NCI-H1694 treated with DMSO at 0.1 percent for 48 hours (cell line): ENCODE measurements around the gene DYRK1A.

ENCODE experiments used
- DNase-seq: peaks from one replicate; lab custom pipeline; 2025; lab: John Stamatoyannopoulos, UW

DYRK1A gene

DNA sequence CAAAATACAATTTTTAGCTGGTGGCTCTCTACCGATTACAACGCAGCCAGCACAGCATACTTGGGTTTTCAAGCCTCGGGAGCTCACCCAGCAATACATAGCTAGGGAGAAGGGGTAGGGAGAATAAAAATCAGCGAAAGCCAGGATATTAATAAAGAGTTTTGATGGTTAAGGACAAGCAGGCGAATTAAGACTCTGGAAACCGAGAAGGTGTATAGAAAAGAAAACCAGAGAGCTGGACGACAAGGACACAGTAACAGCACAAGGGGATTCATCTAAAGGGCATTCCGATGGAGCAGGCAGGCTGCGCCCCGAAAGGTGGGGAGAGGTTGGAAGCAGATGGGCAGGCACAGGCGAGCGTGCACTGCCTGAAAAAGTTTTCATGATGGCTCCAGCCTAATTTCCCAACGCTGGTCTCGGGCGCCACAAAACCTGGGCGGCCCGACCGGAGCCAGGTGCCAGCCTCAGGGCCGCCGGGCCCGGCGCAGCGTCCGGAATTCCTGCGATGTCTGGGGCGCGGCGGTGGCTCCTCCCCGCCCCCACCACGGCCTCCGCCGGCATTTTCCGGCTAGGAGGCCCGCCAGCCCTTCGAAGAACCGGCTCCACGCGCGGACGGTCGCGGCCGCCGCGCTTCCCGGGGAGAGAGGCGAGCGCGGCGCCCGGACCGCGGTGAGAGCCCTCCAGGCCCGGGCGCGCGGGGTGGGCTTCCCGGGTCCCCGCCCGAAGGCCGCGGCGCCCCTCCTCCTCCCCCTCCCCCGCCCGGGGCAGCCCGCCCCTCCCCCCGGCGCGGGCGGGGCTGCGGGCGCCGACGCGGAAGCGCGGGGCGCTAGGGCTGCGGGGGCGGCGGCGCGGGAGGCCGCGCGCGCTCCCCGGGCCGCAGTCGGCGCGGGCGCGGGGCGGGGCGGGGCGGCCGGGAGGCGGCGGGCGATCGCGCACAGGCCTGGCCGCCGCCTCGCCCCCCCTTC, 774 bp upstream of the DYRK1A start:
- DNase-seq: peak; percentile 57

DNA sequence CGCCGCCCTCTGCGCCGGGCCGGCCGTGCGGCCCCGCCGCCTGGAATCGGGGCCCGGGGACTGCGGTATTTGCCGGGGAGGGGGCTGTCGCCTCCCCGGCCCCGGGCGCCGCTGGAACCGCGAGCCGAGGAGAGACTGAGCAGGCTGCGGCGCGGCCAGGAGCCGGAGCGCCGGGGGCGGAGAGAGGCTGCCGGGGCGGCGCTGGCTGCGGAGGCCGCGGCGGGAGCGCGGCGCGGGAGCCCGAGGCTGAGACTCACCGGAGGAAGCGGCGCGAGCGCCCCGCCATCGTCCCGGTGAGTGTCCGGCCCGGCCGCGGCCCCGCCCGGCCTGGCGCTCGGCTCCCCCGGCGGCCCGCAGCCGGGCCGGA, 746 bp downstream of the DYRK1A start:
- DNase-seq: no peak

DNA sequence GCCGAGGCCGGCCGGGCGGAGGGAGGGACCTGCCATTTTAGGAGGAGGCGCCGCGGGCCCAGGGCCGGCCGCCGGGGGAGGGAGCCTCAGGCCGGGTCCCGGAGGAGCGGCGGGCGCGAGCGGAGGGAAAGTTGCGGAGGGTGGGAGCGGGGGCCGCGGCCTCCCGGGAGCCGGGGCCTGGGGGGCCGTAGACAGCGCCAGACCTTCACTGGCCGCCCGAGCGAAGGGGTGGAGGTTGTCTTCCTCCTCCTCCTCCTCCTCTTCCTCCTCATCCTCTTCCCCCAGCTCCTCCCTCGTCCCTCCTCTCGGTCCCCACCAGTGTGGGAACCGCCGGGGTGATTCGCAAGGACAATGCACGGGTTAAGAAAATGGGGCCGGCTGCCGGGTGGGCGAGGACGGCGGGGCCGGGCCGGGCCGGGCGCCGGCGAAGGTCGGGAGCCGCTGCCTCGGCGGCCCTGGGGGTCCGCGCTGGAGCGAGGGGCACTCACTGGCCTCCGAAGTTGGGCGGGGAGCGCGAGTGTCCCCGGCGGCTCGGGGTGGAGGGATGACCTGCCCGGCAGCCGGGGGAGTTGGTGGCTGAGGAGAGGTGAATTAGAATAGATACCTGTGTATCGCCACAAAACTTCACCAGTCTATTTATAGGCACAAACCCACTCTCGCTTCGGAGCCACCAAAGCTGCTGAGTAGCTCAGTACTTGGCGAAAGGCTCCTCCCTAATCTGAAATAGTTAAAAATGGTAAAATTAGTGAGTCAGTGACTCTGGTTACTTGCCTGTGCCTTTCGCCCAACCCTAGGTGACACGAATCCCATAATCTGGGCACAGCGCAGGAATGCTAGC, 1.3 kb downstream of the DYRK1A start:
- no peak for DNase-seq

DNA sequence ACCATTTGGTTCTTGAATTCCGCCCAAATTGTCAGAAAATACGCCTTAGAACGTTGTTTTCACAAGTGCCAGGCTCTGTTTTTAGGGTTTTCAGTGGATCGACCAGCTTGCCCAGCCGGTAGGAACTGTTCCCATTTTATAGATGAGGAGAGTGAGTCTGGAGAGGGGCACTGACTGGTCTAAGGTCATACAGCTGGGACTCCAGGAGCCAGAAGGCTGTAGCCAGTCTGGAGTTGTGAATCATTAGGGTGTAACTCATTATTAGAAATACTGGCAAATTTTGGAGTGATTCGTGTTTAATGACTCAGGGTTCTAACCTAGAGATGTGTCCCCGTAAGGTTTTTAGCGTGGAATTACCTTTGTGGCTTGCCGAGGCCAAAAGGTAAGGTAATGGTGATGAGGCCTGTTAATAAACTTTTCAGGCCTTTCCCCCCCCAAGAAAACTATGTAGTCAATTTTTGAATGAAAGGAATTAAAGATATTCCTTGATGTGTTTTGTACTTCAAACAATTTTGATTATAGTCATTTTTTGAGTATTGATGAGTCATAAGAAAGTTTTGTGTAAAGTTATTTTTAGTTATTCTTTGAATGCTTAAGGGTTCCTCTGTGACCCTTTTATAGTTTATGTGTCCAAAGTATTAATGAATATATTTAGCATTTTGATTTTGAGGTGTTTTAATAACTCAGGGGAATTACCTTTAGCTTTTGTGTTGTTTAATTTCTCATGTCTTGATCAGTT, 2.1 kb downstream of the DYRK1A start:
- no peak for DNase-seq

DNA sequence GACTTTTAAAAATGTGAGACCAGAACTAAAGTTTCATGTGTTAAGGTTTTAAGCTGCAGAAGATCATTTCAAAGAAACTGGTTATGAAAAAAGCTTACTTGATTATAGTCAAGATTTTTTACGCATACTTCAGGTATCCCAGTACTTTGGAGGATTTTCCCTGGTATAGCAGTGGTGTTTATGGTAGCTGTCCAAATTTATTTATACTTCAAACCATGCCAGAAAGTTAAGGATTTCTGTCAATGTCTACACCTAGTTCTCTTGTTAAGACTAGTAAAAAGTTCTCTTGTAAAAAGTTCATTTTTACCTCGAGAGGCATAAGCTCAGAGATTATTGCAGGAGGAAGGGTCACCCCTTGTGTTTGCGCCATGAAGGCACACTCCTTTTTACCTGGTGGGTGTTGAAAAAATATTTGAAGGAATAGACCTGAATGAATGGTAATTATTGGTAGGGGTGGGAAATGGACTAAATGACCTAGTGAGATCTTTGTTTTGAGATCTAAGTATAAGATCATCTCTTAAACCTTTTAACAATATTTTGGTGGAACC, 2.8 kb downstream of the DYRK1A start:
- no peak for DNase-seq

DNA sequence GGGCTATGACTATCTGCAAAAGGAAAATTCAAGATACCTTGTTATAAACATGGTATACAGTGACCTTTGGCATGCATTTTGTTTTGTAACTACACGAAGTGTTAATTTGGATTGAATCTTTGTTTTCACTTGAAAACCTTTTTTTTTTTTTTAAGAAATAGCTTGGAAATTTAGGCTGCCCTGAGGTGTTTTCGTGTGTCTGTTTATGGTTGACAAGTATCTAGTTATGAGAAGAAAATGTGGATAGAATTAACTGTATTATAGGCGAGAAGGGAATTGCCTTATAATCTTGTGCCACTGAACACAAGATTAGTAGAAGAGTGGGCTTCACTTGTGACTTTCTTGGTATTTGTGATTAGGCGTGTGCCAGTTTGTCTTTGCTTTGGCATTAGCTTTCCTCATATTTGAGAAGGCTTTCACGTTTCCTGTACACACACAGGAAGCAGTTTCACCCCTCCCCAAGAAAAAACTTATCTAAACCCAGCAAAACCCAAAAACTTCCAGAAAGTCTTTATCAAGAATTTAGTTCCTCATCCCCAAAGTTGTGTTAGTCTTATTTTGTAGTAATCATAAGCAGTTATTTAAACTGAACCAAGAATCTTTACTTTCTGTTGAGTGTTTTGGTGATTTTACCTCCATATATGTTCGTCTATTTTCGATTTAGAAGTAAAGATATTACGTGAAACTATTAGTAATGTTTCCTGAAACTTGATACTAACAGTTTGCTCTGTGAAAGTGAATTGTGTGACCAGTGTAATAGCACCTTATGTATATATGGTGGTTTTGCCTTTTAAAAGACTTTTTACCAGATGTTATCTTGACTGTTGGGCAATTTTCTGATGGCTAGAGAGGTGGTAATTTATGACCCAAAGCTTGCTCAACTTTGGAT, 3.8 kb downstream of the DYRK1A start:
- DNase-seq: no peak

DNA sequence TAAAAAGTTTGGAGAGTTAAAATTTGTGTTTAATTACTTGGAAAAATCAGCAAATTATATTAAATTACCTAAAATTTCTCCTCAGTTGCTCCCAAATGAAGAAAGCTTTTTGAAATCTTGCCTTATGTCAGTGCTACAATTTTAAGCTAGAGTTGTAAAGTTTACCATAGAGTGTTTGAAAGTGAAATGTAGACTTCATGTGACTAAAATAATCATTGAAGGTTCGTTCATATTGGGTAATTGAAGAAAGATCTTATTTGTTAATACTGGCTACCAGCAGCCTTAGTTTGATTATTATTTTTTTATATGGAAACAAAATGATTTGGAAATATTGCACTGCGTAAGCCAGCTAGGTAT, 4.4 kb downstream of the DYRK1A start:
- no peak for DNase-seq

DNA sequence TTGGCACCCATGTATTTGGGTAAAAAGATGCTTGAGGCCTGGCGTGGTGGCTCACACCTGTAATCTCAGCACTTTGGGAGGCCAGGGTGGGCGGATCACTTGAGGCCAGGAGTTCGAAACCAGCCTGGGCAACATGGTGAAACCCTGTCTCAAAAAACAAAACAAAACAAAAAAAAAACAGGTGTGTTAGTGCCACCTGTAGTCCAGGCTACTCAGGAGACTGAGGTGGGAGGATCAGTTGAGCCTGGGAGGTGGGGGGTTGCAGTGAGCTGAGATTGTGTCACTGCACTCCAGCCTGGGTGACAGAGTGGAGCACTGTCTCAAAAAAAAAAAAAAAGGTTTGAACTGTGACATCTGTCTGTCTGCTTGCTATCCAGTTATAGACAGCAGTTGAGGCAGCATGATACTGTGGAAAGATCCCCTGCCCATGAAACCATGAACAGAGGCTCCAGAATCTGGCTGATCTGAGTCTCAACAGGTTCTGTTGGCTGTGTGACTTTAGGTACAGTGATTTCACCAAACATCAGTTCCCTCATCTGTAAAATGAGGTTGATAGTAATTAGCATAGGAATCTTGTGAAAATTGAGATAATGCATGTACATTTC, 5.7 kb downstream of the DYRK1A start:
- DNase-seq: no peak

DNA sequence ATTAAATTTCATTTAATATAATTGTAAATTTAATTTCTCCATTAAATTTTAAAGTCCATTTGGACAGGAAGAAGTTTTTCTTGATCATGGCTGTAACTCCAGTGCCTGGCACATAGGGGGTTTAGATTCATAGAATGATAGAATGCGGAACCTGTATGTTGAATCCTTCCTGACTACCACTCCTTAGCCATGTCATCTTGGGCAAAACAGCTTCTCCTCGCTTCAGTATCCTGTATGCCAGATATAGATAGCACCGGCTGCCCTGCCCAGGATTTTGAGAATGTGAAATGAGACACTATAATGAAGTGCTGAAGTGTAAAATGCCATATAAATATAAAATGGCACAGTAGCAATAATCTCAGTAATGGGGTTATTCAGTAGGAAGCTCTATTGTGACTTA, 6.4 kb downstream of the DYRK1A start:
- no peak for DNase-seq

DNA sequence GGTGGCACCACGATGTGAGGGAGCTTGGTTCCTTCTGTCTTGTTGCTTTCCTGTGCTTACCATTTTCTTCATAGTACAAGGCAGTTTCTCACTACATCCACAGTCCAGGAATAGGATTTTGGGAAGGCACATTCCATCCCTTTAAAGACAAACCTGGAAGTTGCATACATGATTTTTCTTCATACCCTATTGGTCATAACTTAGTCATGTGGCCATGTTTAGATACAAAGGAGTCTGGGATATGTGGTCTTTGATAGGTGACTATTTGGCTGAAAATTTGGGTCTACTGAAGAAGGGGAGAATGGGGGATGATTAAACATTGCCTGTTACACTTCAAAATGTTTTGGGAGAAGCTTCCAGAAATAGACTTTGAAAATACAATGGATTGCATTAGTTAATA, 7.0 kb downstream of the DYRK1A start:
- DNase-seq: no peak

DNA sequence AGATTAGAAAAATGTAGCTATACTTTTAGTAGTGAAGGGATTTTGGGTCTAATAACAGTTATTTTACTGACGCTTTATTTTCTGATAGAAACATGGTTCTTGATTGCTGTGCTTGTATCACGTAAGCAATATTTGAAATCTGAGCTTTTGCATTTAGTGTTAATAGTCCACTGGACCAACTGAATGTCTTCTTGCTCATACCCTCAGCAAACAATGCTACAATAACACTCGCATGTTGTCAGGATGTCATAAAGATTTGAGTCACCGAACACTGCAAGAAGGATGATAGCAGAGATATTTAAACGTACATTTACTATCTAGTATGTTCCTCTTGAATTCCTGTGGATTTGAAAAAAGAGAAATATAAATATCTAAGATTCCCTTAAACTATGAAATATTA, 7.5 kb downstream of the DYRK1A start:
- no peak for DNase-seq

DNA sequence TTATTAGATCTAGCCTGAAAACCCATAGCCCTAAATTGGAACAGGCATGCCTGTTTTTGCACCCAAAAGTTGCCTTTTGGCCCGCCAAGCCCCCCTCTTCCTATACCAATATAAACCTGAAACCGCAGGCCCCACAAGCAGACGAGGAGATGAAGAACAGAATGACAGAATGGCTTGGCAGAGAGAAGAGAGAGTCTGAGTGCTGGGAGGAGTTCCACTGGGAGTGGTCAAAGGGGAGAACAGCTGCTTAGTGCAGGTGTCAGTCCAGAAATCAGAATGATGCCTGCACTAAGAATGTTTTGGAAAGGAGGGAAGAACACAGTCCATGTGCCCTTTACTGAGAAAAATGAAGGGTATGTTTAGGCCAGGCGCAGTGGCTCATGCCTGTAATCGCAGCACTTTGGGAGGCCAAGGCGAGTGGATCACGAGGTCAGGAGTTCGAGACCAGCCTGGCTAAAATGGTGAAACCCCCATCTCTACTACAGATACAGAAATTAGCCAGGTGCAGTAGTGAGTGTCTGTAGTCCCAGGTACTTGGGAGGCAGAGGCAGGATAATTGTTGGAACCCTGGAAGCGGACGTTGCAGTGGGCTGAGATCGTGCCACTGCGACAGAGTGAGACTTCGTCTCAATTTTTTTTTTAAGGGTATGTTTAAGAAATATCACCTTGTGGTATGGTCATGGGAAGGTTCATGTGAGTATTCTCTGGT, 9.4 kb downstream of the DYRK1A start:
- peak; percentile 17 for DNase-seq

DNA sequence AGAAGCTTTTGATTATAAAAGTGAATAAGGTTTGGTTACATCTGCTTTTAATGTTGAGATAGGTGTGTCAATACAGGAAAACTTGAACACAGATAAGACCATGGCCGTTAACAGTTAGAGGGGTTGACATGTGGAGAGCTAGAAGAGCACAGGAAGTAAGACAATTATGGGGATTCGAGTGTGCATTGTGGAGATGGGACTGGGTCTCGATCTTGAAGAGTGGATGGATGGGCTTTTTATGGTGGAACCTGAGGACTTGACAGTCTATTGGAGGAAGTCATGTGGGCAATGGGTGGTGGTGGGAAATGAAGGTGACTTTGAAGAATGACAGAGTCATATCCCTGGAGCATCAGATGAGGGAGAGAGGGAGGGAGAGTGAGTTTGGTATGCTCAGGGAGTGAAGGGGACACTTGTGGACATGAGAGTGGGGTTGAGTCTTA, 12.1 kb downstream of the DYRK1A start:
- DNase-seq: no peak

DNA sequence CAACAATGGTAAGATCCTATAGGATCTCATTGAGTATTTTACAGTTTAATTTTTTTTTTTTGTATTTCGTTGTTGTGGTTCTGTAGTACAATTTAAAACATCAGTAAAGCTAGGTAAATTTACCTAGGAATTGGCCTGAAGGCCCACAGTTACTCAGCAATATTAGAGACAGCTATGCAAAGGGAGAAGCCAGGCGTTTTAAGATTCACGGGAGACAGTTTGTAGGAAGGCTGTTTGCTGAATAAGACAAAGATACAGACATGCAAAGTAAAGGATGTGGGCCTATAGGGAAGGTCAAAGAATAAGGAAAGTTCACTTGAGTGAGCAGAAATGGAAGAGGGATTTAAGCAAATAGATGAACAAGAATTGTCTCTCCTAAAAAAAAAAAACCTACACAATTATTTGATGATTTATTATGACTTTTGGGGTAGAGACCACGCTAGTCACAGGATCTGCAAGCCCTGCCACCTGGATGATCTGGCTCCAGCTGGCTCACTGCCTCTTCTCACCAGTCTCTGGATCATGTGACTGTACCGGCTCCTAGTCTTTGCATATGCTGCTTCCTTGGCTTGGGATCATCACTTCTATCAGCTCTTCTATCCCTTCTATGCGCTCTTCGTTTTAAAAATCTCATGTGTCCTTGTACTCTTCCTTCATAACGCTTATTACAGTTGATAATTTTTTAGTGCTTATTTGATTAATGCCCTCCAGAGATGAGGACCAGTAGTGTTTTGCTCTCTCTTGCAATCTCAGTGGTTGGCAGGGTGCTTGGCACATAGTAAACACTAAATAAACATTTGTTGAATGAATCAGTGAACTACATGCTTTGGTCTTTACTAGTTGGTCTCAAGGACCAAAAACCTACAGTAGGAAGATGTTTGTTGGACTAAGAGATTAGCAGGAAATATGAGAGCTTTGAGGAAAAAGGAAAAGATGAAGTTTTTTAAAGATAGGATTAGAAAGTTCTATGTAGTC, 14.1 kb downstream of the DYRK1A start:
- peak; percentile 80 for DNase-seq

DNA sequence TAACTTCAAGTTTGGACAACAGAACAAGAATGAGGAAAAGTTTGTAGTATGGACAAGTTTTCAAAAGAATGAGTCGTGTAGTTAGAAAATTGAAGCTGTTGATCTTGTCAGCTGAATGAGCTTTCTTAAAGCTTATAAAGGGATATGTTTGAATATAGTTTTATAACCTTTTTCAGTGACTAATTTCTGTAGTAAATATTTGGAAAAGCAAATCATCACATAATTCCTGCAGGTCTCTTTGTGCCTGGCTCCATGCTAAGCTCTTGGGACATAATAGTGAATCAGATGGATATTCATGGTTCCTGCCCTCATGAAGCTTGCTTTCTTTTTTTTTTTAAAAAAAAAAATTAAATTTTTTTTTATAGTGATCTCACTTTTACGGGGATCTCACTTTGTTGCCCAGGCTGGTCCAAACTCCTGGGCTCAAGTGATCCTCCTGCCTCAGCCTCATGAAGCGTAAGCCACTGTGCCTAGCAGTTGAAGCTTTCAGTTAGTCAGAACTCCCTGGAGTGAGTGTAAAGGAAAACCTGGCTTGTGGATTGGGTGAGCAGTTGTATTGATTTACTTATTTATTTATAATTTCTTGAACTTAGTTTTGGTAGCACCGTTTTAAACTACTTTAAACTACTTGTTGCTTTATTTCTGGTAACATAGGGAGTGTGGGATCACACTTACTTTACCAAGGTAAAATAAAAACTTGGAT, 15.5 kb downstream of the DYRK1A start:
- DNase-seq: no peak

DNA sequence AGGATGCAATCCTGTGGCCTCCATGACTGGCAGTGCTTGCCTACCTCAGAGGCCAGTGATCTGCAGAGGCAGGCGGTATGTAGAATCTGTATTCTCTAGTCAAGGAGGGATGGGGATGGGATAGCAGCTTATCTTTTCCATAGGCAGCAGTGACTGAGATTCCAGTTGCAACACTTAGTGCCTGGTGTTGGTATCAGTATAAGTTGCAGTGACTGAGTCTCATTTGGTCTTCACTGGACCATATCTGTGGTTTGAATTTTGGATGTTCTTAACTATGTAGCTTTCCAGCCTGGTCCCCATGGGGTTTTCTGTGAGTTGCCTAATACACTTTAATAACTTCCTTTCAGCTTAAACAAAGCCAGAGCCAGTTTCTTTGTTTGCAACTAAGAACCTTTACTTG, 16.5 kb downstream of the DYRK1A start:
- DNase-seq: no peak

DNA sequence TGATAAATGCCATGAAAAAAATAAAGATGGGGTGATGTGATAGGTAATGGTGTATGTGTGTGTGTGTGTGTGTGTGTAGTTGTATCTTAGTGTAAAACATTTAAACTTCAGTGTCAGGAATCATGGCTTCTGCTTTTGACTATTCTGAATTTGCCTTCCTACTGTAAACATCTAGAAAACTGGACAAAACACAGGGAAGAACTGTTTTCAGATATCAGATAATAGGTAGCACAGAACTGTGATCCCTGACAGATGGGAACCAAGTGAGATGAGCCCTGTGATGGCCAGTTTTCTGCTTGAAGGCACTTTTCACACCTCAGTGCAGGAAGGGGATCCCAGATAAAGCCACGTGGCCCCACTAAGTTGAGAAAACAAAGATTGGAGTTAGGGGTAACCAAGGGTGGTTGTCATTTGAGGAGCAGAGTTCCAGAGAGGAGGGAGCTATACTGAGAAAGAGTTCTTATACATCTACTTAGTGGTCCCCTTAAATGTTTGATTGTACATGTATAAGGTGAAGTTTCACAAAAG, 17.3 kb downstream of the DYRK1A start:
- no peak for DNase-seq

DNA sequence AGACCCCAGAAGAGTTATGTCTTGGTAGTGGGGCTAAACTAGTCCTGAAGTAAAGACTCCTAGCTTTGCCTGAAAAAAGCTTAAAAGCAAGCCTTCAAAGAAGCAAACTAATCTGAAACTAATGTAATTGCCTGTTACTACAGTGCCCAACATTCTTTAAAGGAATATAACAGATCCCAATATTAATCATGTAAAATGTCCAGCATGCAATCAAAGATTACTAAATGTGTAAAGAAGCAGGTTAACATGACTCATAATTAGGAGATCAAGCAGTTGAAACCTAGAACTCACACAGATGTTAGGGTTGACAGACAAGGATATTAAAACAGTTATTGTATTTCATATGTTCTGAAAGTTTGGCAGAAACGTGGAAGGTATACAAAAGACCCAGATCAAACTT, 17.8 kb downstream of the DYRK1A start:
- no peak for DNase-seq
